Measurements from ENCODE around the gene GPR137C. TPM values are rescaled to one million over a fixed set of nuclear protein-coding genes. Genes with fewer than 3 reads are reported as not detected.
"Not testable (repeated sequence)": the region's sequence is repeated elsewhere in the genome, so short reads cannot be mapped to it uniquely, and the experiment has no call there.

Gene GPR137C
- total RNA-seq, 1 donor from 2014 or later: 0.47 TPM

GRCh38 chr14:52553671-52554575, 1.3 kb downstream of the GPR137C start:
- intact Hi-C loops (cut with micrococcal nuclease): no loop called here
- peak; percentile 35 for ATAC-seq
- DNase-seq: peak; percentile 92

DNA sequence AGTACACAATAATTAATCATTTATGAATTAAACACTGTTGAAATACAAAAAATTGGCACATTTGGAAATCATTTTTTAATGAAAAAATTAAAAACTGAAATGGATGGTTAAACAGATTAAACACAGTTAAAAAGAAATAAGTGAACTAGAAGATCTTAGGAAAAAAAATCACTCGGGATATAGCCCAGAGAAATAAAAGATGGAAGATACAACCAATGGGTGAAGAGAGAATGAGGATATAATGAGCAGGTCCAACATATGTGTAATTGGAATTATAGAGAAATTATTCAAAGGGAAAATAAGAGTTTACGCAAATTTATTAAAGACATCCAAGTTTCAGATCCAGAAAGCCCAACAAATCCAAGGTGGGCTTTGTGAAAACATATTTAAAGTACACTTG, 6.1 kb downstream of the GPR137C start:
- no peak for ATAC-seq
- intact Hi-C loops (cut with micrococcal nuclease): no loop called here
- no peak for DNase-seq

- DNase-seq (no peak), ATAC-seq (no peak)
- intact Hi-C loops (cut with micrococcal nuclease): no loop called here
Measured at GRCh38 chr14:52563120-52563519, 10.5 kb downstream of the GPR137C start.

GRCh38 chr14:52568454-52568853, 15.8 kb downstream of the GPR137C start:
- ATAC-seq; intact Hi-C loops (cut with micrococcal nuclease); DNase-seq: not testable (repeated sequence)

DNA sequence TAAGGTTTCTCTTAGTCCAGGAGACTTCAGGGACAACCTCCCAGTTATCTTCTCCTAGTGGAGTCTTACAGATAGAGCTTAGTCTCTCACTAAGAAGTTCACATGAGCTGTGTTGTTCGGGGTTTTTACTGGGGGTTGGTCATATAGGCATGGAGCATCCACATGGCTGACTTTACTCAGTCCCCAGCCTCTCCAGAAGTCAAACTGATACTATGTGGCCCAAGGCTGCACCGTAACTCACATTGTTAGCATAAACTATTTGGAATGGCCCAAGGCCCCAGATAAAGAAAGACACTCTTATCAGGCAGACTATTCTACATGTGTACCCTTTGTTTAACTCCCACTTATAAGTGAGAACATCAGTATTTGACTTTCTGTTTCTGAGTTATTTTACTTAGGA, 23.2 kb downstream of the GPR137C start:
- no peak for DNase-seq
- intact Hi-C loops (cut with micrococcal nuclease): no loop called here
- ATAC-seq: no peak

- ATAC-seq: no peak
- no peak for DNase-seq
- intact Hi-C loops (cut with micrococcal nuclease): no loop called here
Measured at GRCh38 chr14:52583544-52583943, 30.9 kb downstream of the GPR137C start.

DNA sequence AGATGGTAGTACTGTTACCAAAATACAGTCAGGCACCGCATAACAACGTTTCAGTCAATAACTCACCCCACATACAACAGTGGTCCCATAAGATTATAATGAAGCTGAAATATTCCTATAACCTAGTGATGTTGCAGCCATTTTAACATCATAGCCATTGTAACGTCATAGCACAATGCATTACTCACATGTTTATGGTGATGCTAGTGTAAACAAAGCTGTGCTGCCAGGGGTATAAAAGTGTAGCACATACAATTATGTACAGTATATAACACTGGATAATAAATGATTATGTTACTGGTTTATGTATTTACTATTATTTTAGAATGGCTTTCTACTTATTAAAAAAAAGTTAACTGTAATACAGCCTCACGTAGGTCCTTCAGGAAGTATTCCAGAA, 37.0 kb downstream of the GPR137C start:
- DNase-seq: no peak
- intact Hi-C loops (cut with micrococcal nuclease): no loop called here
- ATAC-seq: no peak

DNA sequence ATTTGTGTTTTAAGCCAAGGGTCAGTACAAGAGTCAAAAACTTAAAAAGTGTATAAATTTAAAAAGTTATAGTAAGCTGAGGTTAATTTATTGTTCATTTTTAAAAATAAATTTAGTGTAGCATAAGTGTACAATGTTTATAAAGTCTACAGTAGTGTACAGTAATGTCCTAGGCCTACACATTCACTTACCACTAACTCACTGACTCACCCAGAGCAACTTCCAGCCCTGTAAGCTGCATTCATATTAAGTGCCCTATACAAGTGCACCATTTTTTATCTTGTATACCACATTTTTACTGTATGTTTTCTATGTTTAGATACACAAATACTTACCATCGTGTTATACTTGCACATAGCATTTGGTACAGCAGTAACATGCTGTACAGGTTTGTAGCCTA, 37.7 kb downstream of the GPR137C start:
- intact Hi-C loops (cut with micrococcal nuclease): no loop called here
- ATAC-seq: no peak
- no peak for DNase-seq

DNA sequence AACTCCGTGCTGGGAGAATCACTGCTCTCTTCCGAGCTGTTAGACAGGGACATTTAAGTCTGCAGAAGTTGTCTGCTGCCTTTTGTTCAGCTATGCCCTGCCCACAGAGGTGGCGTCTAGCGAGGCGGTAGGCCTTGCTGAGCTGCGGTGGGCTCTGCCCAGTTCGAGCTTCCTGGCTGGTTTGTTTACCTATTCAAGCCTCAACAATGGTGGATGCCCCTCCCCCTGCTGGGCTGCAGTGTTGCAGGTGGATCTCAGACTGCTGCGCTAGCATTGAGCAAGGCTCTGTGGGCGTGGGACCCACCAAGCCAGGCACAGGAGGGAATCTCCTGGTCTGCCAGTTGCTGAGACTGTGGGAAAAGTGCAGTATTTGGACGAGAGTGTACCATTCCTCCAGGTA, 43.7 kb downstream of the GPR137C start:
- no peak for DNase-seq
- no peak for ATAC-seq
- intact Hi-C loops (cut with micrococcal nuclease): no loop called here

DNA sequence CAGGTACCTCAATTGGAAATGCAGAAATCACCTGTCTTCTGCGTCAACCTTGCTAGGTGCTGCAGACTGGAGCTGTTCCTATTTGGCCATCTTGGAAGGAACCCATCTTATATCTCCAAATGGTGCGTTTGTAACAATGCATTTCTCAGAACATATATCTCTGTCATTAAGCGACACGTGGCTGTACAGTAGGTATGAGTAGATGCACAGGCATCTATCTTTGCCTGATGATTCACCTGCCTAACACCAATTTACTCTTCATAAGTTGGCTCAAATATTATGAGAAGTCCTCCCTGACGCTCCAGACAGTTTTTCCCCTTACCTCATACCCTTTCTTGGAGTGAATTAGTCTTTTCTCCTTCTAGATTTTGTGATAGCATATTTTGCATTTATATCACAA, 44.2 kb downstream of the GPR137C start:
- intact Hi-C loops (cut with micrococcal nuclease): no loop called here
- no peak for ATAC-seq
- DNase-seq: no peak

DNA sequence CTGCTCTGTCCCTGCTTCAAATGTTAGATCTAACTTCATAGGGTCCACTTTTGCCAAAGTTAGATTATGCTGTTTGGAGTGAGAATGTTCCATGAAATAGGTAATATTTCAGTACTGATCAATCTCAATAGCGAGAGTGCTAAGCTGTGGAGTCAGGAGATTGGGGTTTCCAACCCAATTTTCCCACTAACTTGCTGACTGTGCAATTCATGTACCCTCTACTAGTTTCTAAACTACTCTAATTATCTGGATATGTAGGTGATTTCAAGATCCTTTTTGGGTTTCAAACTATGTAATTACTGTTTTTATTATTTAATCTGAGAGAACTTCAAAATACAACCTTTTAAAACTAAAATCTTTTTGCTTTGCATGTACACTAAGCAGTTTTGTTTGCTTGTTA, 45.9 kb downstream of the GPR137C start:
- no peak for DNase-seq
- intact Hi-C loops (cut with micrococcal nuclease): no loop called here
- ATAC-seq: no peak

DNA sequence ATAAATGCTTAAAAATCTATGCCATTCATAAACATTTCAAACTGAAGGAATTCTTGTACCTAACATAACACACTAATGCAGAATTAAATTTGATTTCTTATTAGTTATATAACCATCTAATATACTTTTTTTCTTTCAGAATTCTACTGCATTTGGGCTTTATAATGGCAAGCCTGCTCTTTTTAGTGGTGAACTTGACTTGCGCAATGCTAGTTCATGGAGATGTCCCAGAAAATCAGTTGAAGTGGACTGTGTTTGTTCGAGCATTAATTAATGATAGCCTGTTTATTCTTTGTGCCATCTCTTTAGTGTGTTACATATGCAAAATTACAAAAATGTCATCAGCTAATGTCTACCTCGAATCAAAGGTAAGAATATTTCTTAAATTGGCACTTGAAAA, 47.3 kb downstream of the GPR137C start:
- intact Hi-C loops (cut with micrococcal nuclease): no loop called here
- ATAC-seq (no peak), DNase-seq (no peak)

DNA sequence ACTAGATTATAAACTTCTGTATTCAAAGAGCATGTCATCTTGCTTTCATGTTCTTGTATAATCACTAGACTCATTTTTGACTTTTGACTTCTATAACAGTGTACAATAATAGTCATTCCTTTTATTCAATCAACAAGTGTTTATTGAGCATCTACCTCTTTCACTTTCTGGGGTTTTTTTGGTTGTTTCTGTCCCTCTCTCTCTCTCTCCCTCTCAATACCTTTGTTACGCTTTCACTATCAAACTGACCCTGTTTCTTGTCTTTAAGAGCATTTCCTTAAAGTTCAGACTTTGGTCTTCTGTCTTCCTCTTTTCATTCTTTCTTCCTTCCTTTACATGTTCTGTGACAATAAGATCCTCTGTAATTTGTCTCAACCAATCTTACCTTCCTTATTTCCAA, 49.5 kb downstream of the GPR137C start:
- no peak for ATAC-seq
- intact Hi-C loops (cut with micrococcal nuclease): no loop called here
- no peak for DNase-seq

DNA sequence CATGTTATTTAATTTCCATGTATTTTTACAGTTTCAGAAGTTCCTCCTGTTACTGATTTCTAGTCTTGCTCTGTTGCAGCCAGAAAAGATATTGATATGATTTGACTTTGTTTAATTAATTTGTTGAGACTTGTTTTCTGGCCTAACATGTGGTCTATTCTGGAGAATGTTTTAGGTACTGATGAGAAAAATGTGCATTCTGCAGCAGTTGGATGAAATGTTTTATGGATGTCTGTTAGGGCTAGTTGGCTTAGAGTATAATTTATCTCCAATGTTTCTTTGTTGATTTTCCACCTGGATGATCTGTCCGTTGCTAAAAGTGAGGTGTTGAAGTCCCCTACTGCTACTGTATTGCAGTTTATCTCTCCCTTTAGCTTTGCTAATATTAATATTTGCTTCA, 54.4 kb downstream of the GPR137C start:
- ATAC-seq (no peak), DNase-seq (no peak)
- intact Hi-C loops (cut with micrococcal nuclease): no loop called here

DNA sequence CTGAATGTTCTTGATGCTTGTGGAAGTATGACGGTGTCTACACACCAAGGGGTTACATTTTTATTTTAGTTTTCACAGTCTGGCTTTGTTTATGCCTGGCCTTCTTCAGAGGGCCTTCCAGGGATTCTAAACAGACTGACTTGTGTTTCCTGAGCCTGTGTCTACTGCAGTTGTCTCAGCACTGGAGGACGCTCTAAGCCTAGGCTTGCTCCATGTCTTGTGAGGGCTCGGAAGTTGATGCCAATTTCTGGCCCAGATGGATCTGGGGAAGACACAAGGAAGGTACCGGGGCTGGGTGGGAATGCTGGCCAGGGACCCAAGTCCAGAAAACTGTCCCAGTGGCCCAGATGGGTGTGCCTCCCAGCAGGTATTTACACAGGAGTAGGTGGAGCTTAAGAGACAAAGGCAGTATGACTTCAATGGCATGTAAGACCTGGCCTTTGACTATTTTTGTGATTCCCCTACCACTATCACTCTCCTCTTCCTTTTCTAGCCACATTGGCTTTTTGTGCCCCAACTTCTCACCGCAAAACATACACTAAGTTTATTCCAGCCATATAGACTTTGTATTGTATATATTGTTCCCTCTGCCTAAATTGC, 56.9 kb downstream of the GPR137C start:
- DNase-seq (no peak), ATAC-seq (no peak)
- intact Hi-C loops (cut with micrococcal nuclease): no loop called here

DNA sequence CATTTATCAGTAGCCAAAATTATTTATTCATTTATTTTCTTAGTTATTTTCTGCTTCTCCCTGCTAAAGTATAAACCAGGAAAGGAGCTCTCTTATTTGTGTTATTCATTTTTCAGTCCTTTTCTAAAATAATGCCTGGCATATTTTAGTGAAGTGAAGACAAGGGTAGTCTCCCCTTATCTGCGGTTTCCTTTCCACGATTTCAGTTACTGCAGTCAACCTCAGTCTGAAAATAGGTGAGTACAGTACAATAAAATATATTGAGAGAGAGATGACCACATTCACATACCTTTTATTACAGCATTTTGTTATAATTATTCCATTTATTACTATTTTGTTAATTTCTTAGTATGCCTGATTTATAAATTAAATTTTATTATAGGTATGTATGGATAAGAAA, 57.6 kb downstream of the GPR137C start:
- DNase-seq: no peak
- intact Hi-C loops (cut with micrococcal nuclease): no loop called here
- no peak for ATAC-seq

DNA sequence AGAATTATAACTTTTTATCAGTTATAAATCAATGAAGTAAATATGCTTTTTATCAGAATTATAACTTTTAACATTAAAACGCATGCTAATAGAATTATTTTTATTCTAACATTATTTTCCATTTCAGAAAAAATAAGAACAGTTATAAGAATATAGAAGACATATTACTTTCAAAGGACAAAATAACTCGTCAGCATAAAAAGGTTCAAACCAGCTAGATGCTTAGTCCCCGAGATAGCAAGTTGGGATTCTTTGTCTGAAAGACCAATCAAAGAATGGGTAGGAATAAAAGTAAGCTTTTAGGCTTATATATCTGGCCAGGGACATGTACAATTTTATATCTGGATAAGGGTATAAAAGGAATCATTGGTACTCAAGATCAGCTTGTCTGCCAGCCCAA, 66.0 kb downstream of the GPR137C start:
- DNase-seq: no peak
- ATAC-seq: no peak
- intact Hi-C loops (cut with micrococcal nuclease): no loop called here

- ATAC-seq: no peak
- DNase-seq: no peak
- intact Hi-C loops (cut with micrococcal nuclease): no loop called here
Measured at GRCh38 chr14:52619687-52620086, 67.1 kb downstream of the GPR137C start.

DNA sequence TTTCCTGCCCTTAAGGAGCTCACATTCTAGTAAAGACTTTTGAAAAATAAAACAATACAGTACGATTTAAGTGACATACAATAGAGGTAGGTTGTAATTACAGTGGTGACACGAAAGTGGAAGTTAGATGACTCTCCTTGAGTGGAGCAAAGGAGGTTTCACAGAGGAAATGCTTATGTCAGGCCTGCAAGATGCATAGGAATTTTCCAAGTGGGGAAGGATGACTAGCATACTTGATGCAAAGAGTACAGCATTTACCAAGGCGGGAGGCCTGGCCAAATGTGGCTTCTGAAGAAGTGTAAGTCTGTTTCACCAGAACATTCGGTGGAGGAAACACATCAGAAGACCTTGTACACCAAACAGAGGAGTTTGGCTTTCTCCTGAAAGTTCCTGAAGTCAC, 87.5 kb downstream of the GPR137C start:
- DNase-seq: no peak
- ATAC-seq: no peak
- intact Hi-C loops (cut with micrococcal nuclease): no loop called here

- DNase-seq (no peak), ATAC-seq (no peak)
- intact Hi-C loops (cut with micrococcal nuclease): no loop called here
Measured at GRCh38 chr14:52641745-52642144, 89.1 kb downstream of the GPR137C start.

DNA sequence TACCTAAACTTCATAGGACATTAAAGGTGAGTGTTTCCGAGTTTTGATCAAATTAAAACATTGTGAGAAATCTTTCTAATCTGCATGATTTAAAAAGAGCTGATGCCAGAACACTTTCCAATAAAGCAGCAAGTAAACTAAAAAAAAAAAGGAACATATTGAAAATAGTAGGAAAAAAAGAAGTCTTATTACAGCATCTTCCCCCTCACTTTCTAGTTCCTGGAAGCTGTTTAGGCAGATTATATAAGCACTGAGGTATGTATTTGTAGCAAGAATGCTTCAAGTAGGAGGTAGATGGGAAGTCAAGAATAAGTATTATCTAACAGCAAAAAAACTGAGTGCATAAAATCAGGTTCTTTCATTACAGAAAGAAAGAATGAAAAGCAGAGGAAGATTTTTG, 96.9 kb downstream of the GPR137C start:
- no peak for DNase-seq
- ATAC-seq: no peak
- intact Hi-C loops (cut with micrococcal nuclease): no loop called here
